Peyer's patch (tissue), 4 donors: ENCODE measurements around the gene SLX4IP. TPM values are rescaled to one million over a fixed set of nuclear protein-coding genes. Genes with fewer than 3 reads are reported as not detected.

Experiments
- DNase-seq, 3 donors: peaks; one replicate each; pipeline ENCODE4 v3.0.0-alpha.2; 2017 to 2019
- H3K27ac ChIP-seq, 4 donors: fragments of 200-600 bp; sonication (generic); one replicate each; pipeline ENCODE4 v1.5.1; 2016 to 2019
- H3K27me3 ChIP-seq, 2 donors: fragments of 200-600 bp; sonication (generic); one replicate each; pipeline ENCODE4 v1.5.1; 2019
- H3K36me3 ChIP-seq, 3 donors: fragments of 200-600 bp; sonication (generic); one replicate each; pipeline ENCODE4 v1.5.1; 2016 to 2019
- H3K4me1 ChIP-seq, 4 donors: fragments of 200-600 bp; sonication (generic); one replicate each; pipeline ENCODE4 v1.5.1; 2016 to 2019
- H3K4me3 ChIP-seq, 4 donors: fragments of 200-600 bp; sonication (generic); 1 replicate in 3 of 4; 2 replicates in 1 of 4; pipeline ENCODE4 v1.5.1; 2016 to 2019; ENCODE audit warnings: mild to moderate bottlenecking in 1 of 4
- H3K9me3 ChIP-seq, 4 donors: fragments of 200-600 bp; sonication (generic); one replicate each; pipeline ENCODE4 v1.5.1; 2016 to 2019; ENCODE audit warnings: mild to moderate bottlenecking in 1 of 4
- CTCF ChIP-seq, 6 experiments: fragments of 450-650 bp in 4 of 6; fragments of 200-600 bp in 2 of 6; sonication (generic) in 1 of 6; IDR thresholded peaks; one replicate each; pipeline ENCODE4 v1.5.1; 2017 to 2019; ENCODE audit warnings: antibody characterized with exemption in 6 of 6, mild to moderate bottlenecking in 3 of 6, moderate library complexity in 1 of 6
- POLR2A ChIP-seq, 2 donors: fragments of 450-650 bp; IDR thresholded peaks; one replicate each; pipeline ENCODE4 v1.5.1; 2017; ENCODE audit warnings: antibody characterized with exemption in 2 of 2, mild to moderate bottlenecking in 2 of 2, moderate library complexity in 2 of 2
- total RNA-seq, 4 donors: library from RNA; depleted of rRNA; stranded (reverse); fragments of >200 nt; gene quantifications; one replicate each; pipeline ENCODE4 v1.1.0, GENCODE V29; 2016

The SLX4IP gene
- total RNA-seq, 4 donors from 2014 or later, result 6.1 to 9.0 (median 7.9) TPM

- Histone ChIP-seq H3K27ac (no peak overlapping the region), H3K4me3 (no peak overlapping the region), H3K9me3 (no peaks in the 10 kb centered on the region), H3K36me3 (no peaks in the 10 kb centered on the region), H3K4me1 (no peaks in the 10 kb centered on the region), H3K27me3 (no peaks in the 10 kb centered on the region)
- DNase-seq, result no peak
- TF ChIP-seq CTCF (IDR thresholded peaks at IDR 0.05) (no peak), POLR2A (IDR thresholded peaks at IDR 0.05) (no peak)
Observed at GRCh38 chr20:10527781-10528180, 92.7 kb downstream of the SLX4IP start.

- TF ChIP-seq POLR2A (IDR thresholded peaks at IDR 0.05), result no peak
Observed at GRCh38 chr20:10530883-10531282, 95.8 kb downstream of the SLX4IP start.

GRCh38 chr20:10531848-10532247, 96.7 kb downstream of the SLX4IP start:
- DNase-seq, result no peak
- no peak overlapping the region for H3K27ac ChIP-seq
- H3K4me3 ChIP-seq, result no peak overlapping the region
- H3K4me1 ChIP-seq, result no peaks in the 10 kb centered on the region
- TF ChIP-seq CTCF (IDR thresholded peaks at IDR 0.05) (no peak), POLR2A (IDR thresholded peaks at IDR 0.05) (no peak)
- no peaks in the 10 kb centered on the region for H3K9me3 ChIP-seq
- H3K27me3 ChIP-seq, result no peaks in the 10 kb centered on the region
- H3K36me3 ChIP-seq, result no peaks in the 10 kb centered on the region

More at GRCh38 chr20:10530883-10531282, 95.8 kb downstream of the SLX4IP start:
- no peak overlapping the region for H3K4me3 ChIP-seq
- no peak overlapping the region for H3K27ac ChIP-seq
- no peak for DNase-seq
- no peaks in the 10 kb centered on the region for H3K4me1 ChIP-seq
- H3K9me3 ChIP-seq, result no peaks in the 10 kb centered on the region
- H3K27me3 ChIP-seq, result no peaks in the 10 kb centered on the region
- no peaks in the 10 kb centered on the region for H3K36me3 ChIP-seq

- no peaks in the 10 kb centered on the region for H3K36me3 ChIP-seq
- TF ChIP-seq CTCF (IDR thresholded peaks at IDR 0.05), result no peak
- TF ChIP-seq POLR2A (IDR thresholded peaks at IDR 0.05), result no peak
- DNase-seq, result no peak
- H3K4me1 ChIP-seq, result no peaks in the 10 kb centered on the region
- no peak overlapping the region for H3K4me3 ChIP-seq
- no peak overlapping the region for H3K27ac ChIP-seq
- no peaks in the 10 kb centered on the region for H3K9me3 ChIP-seq
- H3K27me3 ChIP-seq, result no peaks in the 10 kb centered on the region
Observed at GRCh38 chr20:10532361-10532760, 97.3 kb downstream of the SLX4IP start.

GRCh38 chr20:10536531-10536930, 101.4 kb downstream of the SLX4IP start:
- no peak overlapping the region for H3K27ac ChIP-seq
- DNase-seq, result no peak
- peak in 3 of 6 experiments; percentile 12 to 35 (median 35) for TF ChIP-seq CTCF (IDR thresholded peaks at IDR 0.05)
- no peak for TF ChIP-seq POLR2A (IDR thresholded peaks at IDR 0.05)
- no peaks in the 10 kb centered on the region for H3K9me3 ChIP-seq
- no peak overlapping the region for H3K4me3 ChIP-seq
- no peaks in the 10 kb centered on the region for H3K27me3 ChIP-seq
- H3K4me1 ChIP-seq, result peaks cover 0 to 9% (median 1%) of the 10 kb centered on the region in 4 donors
- no peaks in the 10 kb centered on the region for H3K36me3 ChIP-seq

GRCh38 chr20:10537850-10538480, 102.9 kb downstream of the SLX4IP start:
- TF ChIP-seq CTCF (IDR thresholded peaks at IDR 0.05) (no peak), POLR2A (IDR thresholded peaks at IDR 0.05) (no peak)
- Histone ChIP-seq H3K27ac (no peak overlapping the region), H3K4me1 (peaks cover 0 to 9% (median 1%) of the 10 kb centered on the region in 4 donors), H3K27me3 (no peaks in the 10 kb centered on the region), H3K4me3 (no peak overlapping the region), H3K36me3 (no peaks in the 10 kb centered on the region), H3K9me3 (no peaks in the 10 kb centered on the region)
- no peak for DNase-seq
